D341Med (cell line): Measurements from ENCODE around the gene STOX2.
"Not testable (repeated sequence)": the region's sequence is repeated elsewhere in the genome, so short reads cannot be mapped to it uniquely, and the experiment has no call there.

Source experiments
- DNase-seq: peaks from one replicate; pipeline ENCODE4 v3.0.0; 2012; ENCODE audit warnings: low spot score

STOX2 gene

GRCh38 chr4:184019667-184020623 lies 114.8 kb downstream of the STOX2 start:
- DNase-seq, result no peak

- DNase-seq, result no peak
Observed at GRCh38 chr4:184021389-184021788, 116.3 kb downstream of the STOX2 start.

- DNase-seq, result no peak
Observed at GRCh38 chr4:184022679-184023383, 117.7 kb downstream of the STOX2 start.

GRCh38 chr4:184024637-184025036 lies 119.5 kb downstream of the STOX2 start:
- no peak for DNase-seq

- no peak for DNase-seq
Observed at GRCh38 chr4:184028561-184029374, 123.7 kb downstream of the STOX2 start.

GRCh38 chr4:184030036-184030435 lies 124.9 kb downstream of the STOX2 start:
- DNase-seq, result no peak

GRCh38 chr4:184030764-184031163 lies 125.7 kb downstream of the STOX2 start:
- no peak for DNase-seq

- DNase-seq, result no peak
Observed at GRCh38 chr4:184032091-184032490, 127.0 kb downstream of the STOX2 start.

GRCh38 chr4:184039963-184040383 lies 134.9 kb downstream of the STOX2 start:
- DNase-seq, result no peak

GRCh38 chr4:184041156-184041555 lies 136.0 kb downstream of the STOX2 start:
- no peak for DNase-seq

- DNase-seq, result no peak
Observed at GRCh38 chr4:184046148-184046547, 141.0 kb downstream of the STOX2 start.

GRCh38 chr4:184051262-184051661 lies 146.2 kb downstream of the STOX2 start:
- not testable (repeated sequence) for DNase-seq

- DNase-seq, result no peak
Observed at GRCh38 chr4:184052616-184053015, 147.5 kb downstream of the STOX2 start.

- no peak for DNase-seq
Observed at GRCh38 chr4:184053434-184053833, 148.3 kb downstream of the STOX2 start.

- DNase-seq, result no peak
Observed at GRCh38 chr4:184056877-184057276, 151.8 kb downstream of the STOX2 start.

GRCh38 chr4:184058026-184058425 lies 152.9 kb downstream of the STOX2 start:
- no peak for DNase-seq

GRCh38 chr4:184059099-184059498 lies 154.0 kb downstream of the STOX2 start:
- DNase-seq, result no peak

GRCh38 chr4:184061582-184061981 lies 156.5 kb downstream of the STOX2 start:
- DNase-seq, result no peak

GRCh38 chr4:184062769-184063168 lies 157.7 kb downstream of the STOX2 start:
- DNase-seq, result no peak

GRCh38 chr4:184064877-184065276 lies 159.8 kb downstream of the STOX2 start:
- DNase-seq, result no peak

- no peak for DNase-seq
Observed at GRCh38 chr4:184066584-184067300, 161.6 kb downstream of the STOX2 start.
